ENCODE data around the gene PMS2. TPM values are rescaled to one million over a fixed set of nuclear protein-coding genes. Genes with fewer than 3 reads are reported as not detected.

The PMS2 gene
- total and polyA plus RNA-seq, 9 of the 15 experiments (the other 6 are each of a cell fraction or from before 2014, with no cell fraction given): 4.9 to 27.6 (median 16.5) TPM

- TF ChIP-seq, protein P1, sequence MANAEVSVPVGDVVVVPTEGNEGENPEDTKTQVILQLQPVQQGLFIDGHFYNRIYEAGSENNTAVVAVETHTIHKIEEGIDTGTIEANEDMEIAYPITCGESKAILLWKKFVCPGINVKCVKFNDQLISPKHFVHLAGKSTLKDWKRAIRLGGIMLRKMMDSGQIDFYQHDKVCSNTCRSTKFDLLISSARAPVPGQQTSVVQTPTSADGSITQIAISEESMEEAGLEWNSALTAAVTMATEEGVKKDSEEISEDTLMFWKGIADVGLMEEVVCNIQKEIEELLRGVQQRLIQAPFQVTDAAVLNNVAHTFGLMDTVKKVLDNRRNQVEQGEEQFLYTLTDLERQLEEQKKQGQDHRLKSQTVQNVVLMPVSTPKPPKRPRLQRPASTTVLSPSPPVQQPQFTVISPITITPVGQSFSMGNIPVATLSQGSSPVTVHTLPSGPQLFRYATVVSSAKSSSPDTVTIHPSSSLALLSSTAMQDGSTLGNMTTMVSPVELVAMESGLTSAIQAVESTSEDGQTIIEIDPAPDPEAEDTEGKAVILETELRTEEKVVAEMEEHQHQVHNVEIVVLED (CRISPR knock-in tag; IDR thresholded peaks at IDR 0.05): no peak
- TF ChIP-seq NCOR1 (IDR thresholded peaks at IDR 0.05) (no peak), SIRT6 (IDR thresholded peaks at IDR 0.05; ENCODE audit: low read depth, low read length) (no peak)
Observed at GRCh38 chr7:6027806-6028365, 19.0 kb upstream of the PMS2 start (continued).

DNA sequence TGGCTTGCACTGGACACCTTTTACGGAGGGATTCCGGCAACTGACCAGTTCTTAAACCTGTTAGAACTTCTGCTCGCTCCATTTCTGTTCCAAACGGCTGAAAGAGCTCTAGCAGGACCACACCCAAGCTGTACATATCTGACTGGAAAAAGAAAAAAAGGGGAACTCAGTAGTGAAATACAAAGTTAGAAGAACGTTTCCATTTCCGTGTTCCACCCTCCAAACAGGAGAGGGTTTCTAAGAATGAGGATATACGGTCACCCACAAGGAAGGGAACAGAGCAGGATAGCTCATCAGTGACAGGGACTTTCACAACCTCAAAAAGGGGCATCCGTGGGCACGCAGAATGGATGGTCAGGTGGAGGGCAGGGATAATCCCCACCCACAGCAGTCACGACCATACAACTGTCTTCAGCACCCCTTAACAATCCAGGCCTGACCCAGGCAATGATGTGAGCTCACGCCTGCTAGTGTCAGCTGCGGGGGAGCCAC is 18.0 kb upstream of the PMS2 start:
- Histone ChIP-seq H3K79me2 (ENCODE audit: control insufficient read depth, insufficient read depth, low read length) (peaks cover 23% of the 10 kb centered on the region; the same call in 2 of the 3 replicates), H3K27ac (ENCODE audit: extremely low read depth, low read depth, low read length) (peak overlapping the region; percentile 40), H3K9me1 (ENCODE audit: control insufficient read depth, insufficient read depth, low read length) (peaks cover 6% of the 10 kb centered on the region), H3K4me2 (ENCODE audit: insufficient read depth, low read length) (no peak overlapping the region), H4K20me1 (replicated peaks; ENCODE audit: control insufficient read depth, insufficient read depth, low read length) (peaks cover 17% of the 10 kb centered on the region), H2AFZ (ENCODE audit: low read depth, low read length) (no peak overlapping the region), H3K4me3 (no peak overlapping the region), H3K9me3 (replicated peaks; ENCODE audit: control insufficient read depth, insufficient read depth, low read depth, low read length) (no peaks in the 10 kb centered on the region), H3K36me3 (ENCODE audit: control insufficient read depth, insufficient read depth, low read length) (peaks cover 93% of the 10 kb centered on the region), H3K9ac (ENCODE audit: insufficient read depth in 1 of 2, low read depth in 2 of 2, low read length in 2 of 2) (0 out of 4 replicates have a peak overlapping the region, but pooled peaks of 1 of the 2 experiments have one; percentile 35), H3K27me3 (ENCODE audit: control insufficient read depth in 2 of 2, insufficient read depth in 2 of 2, low read length in 2 of 2) (no peaks in the 10 kb centered on the region), H3K4me1 (replicated peaks in 1 of 2; ENCODE audit: control insufficient read depth in 2 of 2, insufficient read depth in 2 of 2, low read length in 2 of 2) (peaks cover 33 to 34% of the 10 kb centered on the region in 2 experiments; a peak in 4 of 5 replicates)
- BruUV-seq (replicated peaks): no TSS peak
- POLR2A ChIA-PET: interaction anchor here (0.6 to 1.7 kb wide), 6 partner anchors 8 to 1987 kb away, joined by 3 to 7 read pairs (median 3); no protein-coding TSS in a partner anchor
- in situ Hi-C loops (cut with MboI) (no loop called here), intact Hi-C loops (cut with micrococcal nuclease) (no loop called here)
- FAIRE-seq (no peak), DNase-seq (ENCODE audit: extremely low read depth in 1 of 4, low spot score in 3 of 4) (no peak), ATAC-seq (no peak)
- CTCF ChIA-PET (ENCODE audit: low intra/inter-chr PET ratio): no interaction called here
- whole genome bisulfite sequencing (ENCODE audit: insufficient coverage, low coverage, missing lambda C conversion rate): 67% methylated on average over 12 of the region's 12 CpGs
- TF ChIP-seq, protein P2, sequence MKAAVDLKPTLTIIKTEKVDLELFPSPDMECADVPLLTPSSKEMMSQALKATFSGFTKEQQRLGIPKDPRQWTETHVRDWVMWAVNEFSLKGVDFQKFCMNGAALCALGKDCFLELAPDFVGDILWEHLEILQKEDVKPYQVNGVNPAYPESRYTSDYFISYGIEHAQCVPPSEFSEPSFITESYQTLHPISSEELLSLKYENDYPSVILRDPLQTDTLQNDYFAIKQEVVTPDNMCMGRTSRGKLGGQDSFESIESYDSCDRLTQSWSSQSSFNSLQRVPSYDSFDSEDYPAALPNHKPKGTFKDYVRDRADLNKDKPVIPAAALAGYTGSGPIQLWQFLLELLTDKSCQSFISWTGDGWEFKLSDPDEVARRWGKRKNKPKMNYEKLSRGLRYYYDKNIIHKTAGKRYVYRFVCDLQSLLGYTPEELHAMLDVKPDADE (conservative IDR thresholded peaks at IDR 0.05; ENCODE audit: control insufficient read depth, low read depth, low read length): no peak
- TF ChIP-seq ZBTB33 (CRISPR knock-in tag; IDR thresholded peaks at IDR 0.05) (no peak), HDAC1 (IDR thresholded peaks at IDR 0.05) (no peak), SUPT5H (IDR thresholded peaks at IDR 0.05) (no peak), RAD21 (CRISPR knock-in tag; conservative IDR thresholded peaks at IDR 0.05 in 1 of 2, IDR thresholded peaks at IDR 0.05 in 1 of 2) (no peak), IRF1 (CRISPR knock-in tag; IDR thresholded peaks at IDR 0.05; ENCODE audit: borderline replicate concordance) (no peak), SMARCA4 (IDR thresholded peaks at IDR 0.05) (no peak), SNAPC5 (CRISPR knock-in tag; IDR thresholded peaks at IDR 0.05) (no peak)
- TF ChIP-seq, protein P1 (CRISPR knock-in tag; IDR thresholded peaks at IDR 0.05): no peak
